Measurements from ENCODE around the gene METTL14. TPM values are rescaled to one million over a fixed set of nuclear protein-coding genes. Genes with fewer than 3 reads are reported as not detected.

METTL14 gene
- polyA plus RNA-seq, 4 donors = 55.7 to 68.4 (median 58.7) TPM

DNA sequence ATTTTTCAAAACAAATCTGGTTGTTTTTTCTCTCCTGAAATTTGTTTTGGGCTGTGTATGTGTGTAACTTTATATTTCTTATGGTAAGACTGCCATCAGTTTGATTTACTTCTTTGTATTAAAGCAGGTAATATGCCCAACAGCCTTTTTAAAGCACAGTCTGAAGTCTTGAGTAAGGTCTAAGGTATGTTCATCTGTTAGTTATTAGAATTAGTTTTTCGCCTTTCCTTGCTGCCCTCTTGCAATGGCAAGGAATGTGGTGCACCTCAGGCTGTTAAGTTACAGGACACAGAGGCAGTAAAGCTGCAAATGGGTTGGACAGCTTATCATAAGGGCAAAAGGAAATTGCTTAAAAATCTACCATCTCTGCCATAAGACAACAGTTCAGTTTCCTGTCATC lies 71.8 kb downstream of the METTL14 start:
- no peak for DNase-seq (ENCODE audit: low read depth in 4 of 4, low spot score in 2 of 4)

DNA sequence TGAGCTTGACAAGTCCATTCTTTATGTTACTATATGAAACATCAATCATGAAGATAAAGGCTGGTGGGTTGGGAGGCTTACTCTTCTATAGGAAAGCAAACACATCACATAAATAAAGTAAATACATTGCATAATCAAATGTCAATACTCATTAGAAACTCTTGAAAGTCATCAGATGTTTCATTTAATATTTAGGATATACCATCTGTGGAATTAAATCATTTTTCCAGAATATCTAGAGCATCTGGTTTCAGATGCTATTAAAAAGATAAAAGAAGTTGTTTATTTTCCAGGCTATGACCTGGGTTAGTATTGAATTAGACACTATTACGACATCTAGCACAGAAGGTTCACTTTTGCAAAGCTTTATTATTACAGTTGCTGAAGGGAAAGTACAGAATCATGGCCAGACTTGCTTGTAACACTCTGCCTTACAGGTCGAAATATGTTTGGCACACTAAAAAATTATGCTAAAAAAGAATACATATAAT lies 72.6 kb downstream of the METTL14 start:
- DNase-seq (ENCODE audit: low read depth in 4 of 4, low spot score in 2 of 4) = no peak

DNA sequence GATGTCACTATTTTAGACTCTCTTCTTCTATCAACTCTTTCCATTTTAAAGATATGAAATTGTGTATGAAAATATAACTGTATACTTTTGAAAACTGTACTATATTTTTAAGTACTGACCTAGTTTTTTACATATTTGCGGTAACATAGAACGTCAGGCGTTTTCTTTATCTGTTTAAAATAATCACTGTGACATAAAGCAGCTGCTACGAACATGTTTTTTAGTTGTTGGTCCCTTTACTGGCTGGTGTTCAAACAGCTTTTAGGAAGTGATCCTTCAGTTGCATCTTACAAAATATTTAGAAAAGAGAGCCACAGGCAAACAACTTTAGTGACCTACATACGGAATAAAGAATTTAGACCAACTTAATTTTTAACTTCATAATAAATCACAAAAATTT lies 73.1 kb downstream of the METTL14 start:
- no peak for DNase-seq (ENCODE audit: low read depth in 4 of 4, low spot score in 2 of 4)

GRCh38 chr4:118759481-118759880 lies 74.3 kb downstream of the METTL14 start:
- no peak for DNase-seq (ENCODE audit: low read depth in 4 of 4, low spot score in 2 of 4)

- DNase-seq (ENCODE audit: low read depth in 4 of 4, low spot score in 2 of 4) = no peak
Measured at GRCh38 chr4:118760092-118760491, 74.9 kb downstream of the METTL14 start.

DNA sequence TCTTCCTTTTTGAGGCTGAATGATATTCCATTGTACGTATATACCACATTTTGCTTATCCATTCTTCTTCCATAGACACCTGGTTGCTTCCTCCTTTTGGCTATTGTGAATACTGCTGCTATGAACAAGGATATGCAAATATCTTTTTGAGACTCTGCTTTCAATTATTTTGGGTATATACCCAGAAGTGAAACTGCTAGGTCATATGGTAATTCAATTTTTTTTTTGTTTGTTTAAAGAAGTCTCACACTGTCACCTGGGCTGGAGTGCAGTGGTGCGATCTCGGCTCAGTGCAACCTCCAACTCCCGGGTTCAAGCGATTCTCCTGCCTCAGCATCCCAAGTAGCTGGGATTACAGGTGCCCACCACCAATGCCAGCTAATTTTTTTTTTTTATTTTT lies 75.3 kb downstream of the METTL14 start:
- no peak for DNase-seq (ENCODE audit: low read depth in 4 of 4, low spot score in 2 of 4)

DNA sequence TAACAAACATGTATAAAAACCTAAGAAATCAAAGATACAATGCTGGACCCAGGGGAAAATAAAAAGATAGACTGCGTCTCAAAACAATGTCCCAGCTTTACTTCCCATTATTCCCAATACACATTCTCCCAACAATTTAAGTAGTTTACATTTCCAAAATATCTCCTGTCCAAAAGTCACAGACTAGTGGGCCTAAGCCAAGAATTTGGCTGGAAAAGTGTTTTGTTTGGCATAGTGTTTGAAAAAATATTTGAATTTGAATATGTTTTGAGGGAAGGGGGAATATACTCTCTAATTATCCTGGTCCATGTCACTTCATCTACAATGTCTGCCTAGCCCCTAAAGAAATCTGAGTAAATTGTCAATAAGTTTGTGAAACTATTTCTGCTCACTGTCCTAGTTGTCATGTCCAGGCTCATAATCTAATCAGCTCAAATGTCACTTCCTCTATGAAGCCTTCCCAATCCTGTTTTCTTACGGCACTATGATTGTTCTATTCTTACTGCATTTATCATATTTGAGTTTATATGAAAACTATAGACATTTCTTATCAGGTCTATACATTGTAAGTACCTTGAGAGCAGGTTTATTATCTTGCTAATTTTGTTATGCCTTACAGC lies 76.3 kb downstream of the METTL14 start:
- DNase-seq (ENCODE audit: low read depth in 4 of 4, low spot score in 2 of 4) = no peak

- no peak for DNase-seq (ENCODE audit: low read depth in 4 of 4, low spot score in 2 of 4)
Measured at GRCh38 chr4:118762155-118762554, 77.0 kb downstream of the METTL14 start.

DNA sequence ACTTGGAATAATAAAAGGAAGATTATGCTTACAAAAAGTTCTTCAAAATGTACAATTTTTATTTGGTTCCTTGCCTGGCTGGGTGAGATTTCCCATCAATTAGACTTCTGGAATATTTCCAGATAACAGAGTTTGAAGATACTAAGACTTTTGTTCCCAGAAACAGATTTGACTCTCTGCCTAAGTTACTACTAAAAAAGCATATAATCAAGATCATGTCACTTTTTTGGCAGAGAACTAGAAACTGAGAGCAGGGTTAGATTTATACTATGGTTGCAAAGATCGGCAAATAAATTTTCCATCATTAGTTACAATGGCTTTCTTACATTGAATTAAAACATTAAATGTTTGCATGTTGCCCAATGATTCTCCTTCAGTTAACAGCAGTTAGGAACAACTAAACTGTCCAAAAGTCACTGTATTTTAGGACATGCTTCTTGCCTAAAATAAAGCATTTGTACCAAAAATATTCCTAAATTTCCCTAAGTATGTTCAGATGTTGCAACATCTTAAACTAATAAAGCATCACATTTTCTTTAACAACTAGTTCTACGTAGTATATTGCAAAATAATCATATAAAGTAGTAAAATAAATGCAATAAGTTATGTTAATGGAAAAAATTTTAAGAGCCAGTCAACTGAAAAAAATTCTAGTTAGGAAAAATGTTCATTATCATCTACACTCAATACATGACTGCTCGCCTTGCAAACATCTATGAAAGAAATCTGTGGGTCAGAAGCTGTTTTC lies 77.7 kb downstream of the METTL14 start:
- DNase-seq (ENCODE audit: low read depth in 4 of 4, low spot score in 2 of 4) = peak in 1 of 4 donors; percentile 48

Other genes with a start within 250 kb of the METTL14 start
- 10 to 100 TPM; 33.5 to 45.0 (median 38.4) TPM for gene SEC24D, start 150.7 kb downstream of the METTL14 start, polyA plus RNA-seq (ENCODE audit: insufficient read length in 4 of 4)
- gene SYNPO2, start 203.5 kb downstream of the METTL14 start, polyA plus RNA-seq (ENCODE audit: insufficient read length in 4 of 4) = 10 to 100 TPM; 13.2 to 25.8 (median 17.4) TPM

All from left renal cortex interstitium (tissue), 4 donors.